ENCODE results near the gene ACTR3. TPM values are rescaled to one million over a fixed set of nuclear protein-coding genes. Genes with fewer than 3 reads are reported as not detected.
"Not testable (repeated sequence)": the region's sequence is repeated elsewhere in the genome, so short reads cannot be mapped to it uniquely, and the experiment has no call there.

ACTR3 gene
- polyA plus RNA-seq (ENCODE audit: insufficient read length in 3 of 3), result 100 to 1,000 TPM; 156 to 176 (median 170) TPM
- long read RNA-seq, donor 1, full-length matches to known transcripts, result 14 of 29 reads
- long read RNA-seq, donor 1, partial matches to known transcripts, result 15 of 29 reads
- long read RNA-seq, donor 1, other reads (novel, unspliced or antisense), result 0 of 29 reads
- long read RNA-seq, donor 2, full-length matches to known transcripts, result 15 of 42 reads
- long read RNA-seq, donor 2, partial matches to known transcripts, result 27 of 42 reads
- long read RNA-seq, donor 2, other reads (novel, unspliced or antisense), result 0 of 42 reads
- long read RNA-seq, donor 3, full-length matches to known transcripts, result 41 of 66 reads
- long read RNA-seq, donor 3, partial matches to known transcripts, result 25 of 66 reads
- long read RNA-seq, donor 3, other reads (novel, unspliced or antisense), result 0 of 66 reads
- long read RNA-seq, donor 4, full-length matches to known transcripts, result 23 of 41 reads
- long read RNA-seq, donor 4, partial matches to known transcripts, result 18 of 41 reads
- long read RNA-seq, donor 4, other reads (novel, unspliced or antisense), result 0 of 41 reads
- long read RNA-seq, donor 5, result 0 reads
- long read RNA-seq, donor 6, full-length matches to known transcripts, result 24 of 35 reads
- long read RNA-seq, donor 6, partial matches to known transcripts, result 11 of 35 reads
- long read RNA-seq, donor 6, other reads (novel, unspliced or antisense), result 0 of 35 reads
- long read RNA-seq, donor 7, full-length matches to known transcripts, result 36 of 77 reads
- long read RNA-seq, donor 7, partial matches to known transcripts, result 41 of 77 reads
- long read RNA-seq, donor 7, other reads (novel, unspliced or antisense), result 0 of 77 reads
- long read RNA-seq, donor 8, full-length matches to known transcripts, result 35 of 82 reads
- long read RNA-seq, donor 8, partial matches to known transcripts, result 47 of 82 reads
- long read RNA-seq, donor 8, other reads (novel, unspliced or antisense), result 0 of 82 reads
- long read RNA-seq, donor 9, full-length matches to known transcripts, result 41 of 54 reads
- long read RNA-seq, donor 9, partial matches to known transcripts, result 13 of 54 reads
- long read RNA-seq, donor 9, other reads (novel, unspliced or antisense), result 0 of 54 reads
- long read RNA-seq, donor 10, full-length matches to known transcripts, result 29 of 59 reads
- long read RNA-seq, donor 10, partial matches to known transcripts, result 30 of 59 reads
- long read RNA-seq, donor 10, other reads (novel, unspliced or antisense), result 0 of 59 reads
- long read RNA-seq, donor 11, full-length matches to known transcripts, result 23 of 38 reads
- long read RNA-seq, donor 11, partial matches to known transcripts, result 15 of 38 reads
- long read RNA-seq, donor 11, other reads (novel, unspliced or antisense), result 0 of 38 reads
- long read RNA-seq, donor 12, full-length matches to known transcripts, result 9 of 14 reads
- long read RNA-seq, donor 12, partial matches to known transcripts, result 5 of 14 reads
- long read RNA-seq, donor 12, other reads (novel, unspliced or antisense), result 0 of 14 reads
- long read RNA-seq, donor 13, full-length matches to known transcripts, result 43 of 94 reads
- long read RNA-seq, donor 13, partial matches to known transcripts, result 51 of 94 reads
- long read RNA-seq, donor 13, other reads (novel, unspliced or antisense), result 0 of 94 reads
- long read RNA-seq, donor 14, full-length matches to known transcripts, result 27 of 49 reads
- long read RNA-seq, donor 14, partial matches to known transcripts, result 22 of 49 reads
- long read RNA-seq, donor 14, other reads (novel, unspliced or antisense), result 0 of 49 reads
- long read RNA-seq, donor 15, full-length matches to known transcripts, result 15 of 21 reads
- long read RNA-seq, donor 15, partial matches to known transcripts, result 6 of 21 reads
- long read RNA-seq, donor 15, other reads (novel, unspliced or antisense), result 0 of 21 reads
- long read RNA-seq, donor 16, full-length matches to known transcripts, result 80 of 174 reads
- long read RNA-seq, donor 16, partial matches to known transcripts, result 94 of 174 reads
- long read RNA-seq, donor 16, other reads (novel, unspliced or antisense), result 0 of 174 reads

DNA sequence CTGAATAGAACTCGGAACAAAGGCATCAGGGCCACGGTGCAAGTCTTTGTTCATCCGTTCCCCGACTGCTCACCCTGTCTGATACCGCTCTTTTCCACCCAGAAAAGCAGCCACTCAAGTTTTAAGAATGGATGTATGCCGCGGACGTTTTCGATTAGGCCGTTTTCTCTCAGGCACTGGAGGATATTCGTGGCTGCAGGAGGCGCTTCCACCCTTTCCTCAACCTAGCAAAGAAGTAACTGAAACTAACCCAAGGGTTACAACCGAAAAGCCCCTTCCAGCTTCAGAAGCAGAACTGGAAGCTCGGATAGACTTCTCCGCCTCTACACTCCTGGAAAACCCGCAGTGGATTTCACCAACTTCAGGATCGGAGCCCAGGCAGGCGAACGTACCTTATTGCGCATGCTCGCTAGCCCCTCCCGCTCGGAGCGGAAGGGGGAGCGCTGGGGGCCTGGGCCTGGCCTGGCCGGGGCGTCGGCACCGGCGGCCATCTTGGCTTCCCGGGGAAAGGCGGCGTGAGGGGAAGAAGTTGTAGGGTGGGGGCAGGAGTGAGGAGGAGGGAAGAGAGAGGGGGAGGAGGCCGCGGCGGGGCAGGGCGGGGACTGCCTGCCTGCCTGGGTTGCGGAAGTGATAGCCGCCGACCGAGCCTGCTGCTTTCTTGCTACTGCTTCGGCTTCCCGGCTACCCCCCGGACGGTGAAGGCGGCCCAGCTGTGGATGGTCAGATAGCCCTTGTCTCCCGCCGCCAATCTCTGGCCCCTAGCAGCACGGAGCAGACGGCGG is at the start of gene ACTR3:
Gene ACTR3 (plus strand): TSS at position 619 of the 782 bp plus-strand sequence. CDS start 191 bp downstream, outside the sequence.
- DNase-seq (ENCODE audit: extremely low read depth in 1 of 11, low read depth in 9 of 11, low spot score in 4 of 11), result peak; percentile 98 to 100 (median 99)

DNA sequence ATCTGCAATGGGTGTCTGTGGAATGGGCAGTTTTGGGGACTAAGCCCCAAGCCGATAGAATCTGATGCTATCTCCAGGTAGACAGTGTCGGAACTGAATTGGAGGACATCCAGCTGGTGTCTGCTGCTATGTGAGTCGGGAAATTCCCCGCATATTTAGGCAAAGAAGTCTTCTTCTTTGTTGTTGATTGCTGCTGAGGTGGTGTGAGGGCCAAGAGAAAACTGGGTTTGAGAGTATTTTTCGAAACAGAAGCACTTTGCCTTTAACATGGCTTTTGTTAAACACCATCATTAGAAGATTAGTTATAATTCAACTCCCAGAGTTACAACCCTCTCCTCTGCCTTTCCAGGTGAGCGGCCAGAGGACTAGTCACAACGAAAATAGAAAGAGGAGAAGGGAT is 49.4 kb upstream of the ACTR3 start:
- no peak for DNase-seq (ENCODE audit: extremely low read depth in 1 of 11, low read depth in 9 of 11, low spot score in 4 of 11)

DNA sequence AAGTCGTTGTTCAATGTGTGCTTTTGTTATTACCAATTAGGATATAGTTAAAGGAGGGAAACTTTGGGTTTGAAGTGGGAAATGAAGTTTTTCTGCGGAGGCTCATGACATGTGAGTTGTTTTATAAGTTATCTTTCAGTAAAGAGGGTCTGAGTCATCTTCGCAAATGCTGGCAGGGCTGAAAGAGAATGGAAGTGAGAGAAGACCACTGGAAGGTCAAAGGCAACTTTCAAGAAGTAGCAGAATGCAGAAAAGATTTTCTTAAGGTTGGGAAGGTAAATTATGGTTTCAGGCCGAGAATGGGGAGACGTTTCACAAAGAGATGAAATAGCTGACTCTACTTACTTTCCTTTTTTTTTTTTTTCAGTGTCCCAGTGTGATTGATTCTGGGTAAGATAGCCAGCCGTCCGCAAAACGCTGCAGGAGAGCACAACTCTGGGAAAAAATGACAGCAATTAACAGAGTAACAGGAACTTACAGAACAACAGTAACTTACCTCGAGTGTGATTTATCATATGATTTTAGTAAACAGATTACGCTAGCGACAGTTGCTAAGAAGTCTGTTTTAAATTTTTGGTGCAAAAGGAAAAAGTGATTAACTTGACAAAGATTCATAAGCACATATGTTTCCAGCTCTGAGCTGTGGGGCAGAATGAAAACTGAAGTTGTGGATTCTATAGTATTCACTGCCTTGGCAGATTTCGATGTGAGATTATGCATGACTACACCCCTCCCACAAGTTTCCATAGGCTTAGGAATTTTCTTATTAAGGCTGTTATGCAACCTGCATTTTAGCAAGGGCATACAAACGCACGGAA is 46.8 kb upstream of the ACTR3 start:
- peak in 1 of 11 donors; percentile 46 for DNase-seq (ENCODE audit: extremely low read depth in 1 of 11, low read depth in 9 of 11, low spot score in 4 of 11)

DNA sequence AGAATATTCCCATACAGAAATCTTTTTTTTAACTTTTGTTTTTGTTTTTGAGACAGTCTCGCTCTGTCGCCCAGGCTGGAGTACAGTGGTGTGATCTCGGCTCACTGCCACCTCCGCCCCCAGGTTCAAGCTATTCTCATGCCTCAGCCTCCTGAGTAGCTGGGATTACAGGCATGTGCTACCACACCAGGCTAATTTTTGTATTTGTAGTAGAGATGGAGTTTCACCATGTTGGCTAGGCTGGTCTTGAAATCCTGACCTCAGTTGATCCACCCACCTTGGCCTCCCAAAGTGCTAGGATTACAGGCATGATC is 46.2 kb upstream of the ACTR3 start:
- not testable (repeated sequence) for DNase-seq (ENCODE audit: extremely low read depth in 1 of 11, low read depth in 9 of 11, low spot score in 4 of 11)

DNA sequence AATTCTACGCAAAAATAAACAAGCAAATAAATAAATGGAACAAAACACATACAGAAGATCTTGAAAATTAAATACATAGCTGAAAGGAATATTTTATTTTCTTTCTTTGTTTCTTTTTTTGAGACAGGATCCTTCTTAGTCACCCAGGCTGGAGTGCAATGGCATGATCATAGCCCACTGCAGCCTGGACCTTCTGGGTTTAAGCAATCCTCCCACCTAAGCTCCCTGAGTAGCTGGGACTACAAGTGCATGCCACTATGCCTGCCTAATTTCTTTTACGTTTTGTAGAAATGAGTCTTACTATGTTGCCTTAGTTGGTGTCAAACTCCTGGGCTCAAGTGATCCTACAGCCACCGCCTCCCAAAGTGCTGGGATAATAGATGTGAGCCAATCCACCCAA is 44.6 kb upstream of the ACTR3 start:
- DNase-seq (ENCODE audit: extremely low read depth in 1 of 11, low read depth in 9 of 11, low spot score in 4 of 11), result no peak

DNA sequence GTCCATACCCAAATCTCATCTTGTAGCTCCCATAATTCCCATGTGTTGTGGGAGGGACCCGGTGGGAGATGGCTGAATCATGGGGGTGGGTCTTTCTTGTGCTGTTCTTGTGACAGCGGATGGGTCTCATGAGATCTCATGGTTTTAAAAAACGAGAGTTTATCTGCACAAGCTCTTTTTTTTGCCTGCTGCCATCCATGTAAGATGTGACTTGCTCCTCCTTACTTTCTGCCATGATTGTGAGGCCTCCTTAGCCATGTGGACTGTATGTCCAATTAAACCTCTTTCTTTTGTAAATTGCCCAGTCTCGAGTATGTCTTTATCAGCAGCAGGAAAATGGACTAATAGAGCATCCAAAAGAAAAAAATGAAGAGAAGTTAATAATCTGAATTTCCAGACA is 44.1 kb upstream of the ACTR3 start:
- DNase-seq (ENCODE audit: extremely low read depth in 1 of 11, low read depth in 9 of 11, low spot score in 4 of 11), result not testable (repeated sequence)

DNA sequence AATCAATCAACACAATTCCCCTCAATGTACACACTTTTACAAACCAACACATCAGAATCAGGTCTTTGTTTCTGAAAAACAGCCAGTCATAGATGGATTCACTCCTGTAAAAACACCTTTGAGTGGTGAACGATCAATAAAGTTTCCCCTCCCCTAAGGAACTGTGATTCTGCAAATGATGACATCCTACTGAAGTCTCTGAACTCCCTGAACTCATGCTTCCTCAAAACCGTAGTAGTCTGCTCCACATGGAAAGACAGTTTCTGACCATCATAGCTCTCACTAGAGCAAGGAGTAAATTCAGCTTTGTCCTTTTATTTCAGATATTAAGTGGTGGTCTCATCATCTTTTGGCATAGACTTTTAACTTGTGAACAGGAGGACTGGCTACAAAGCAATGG is 43.5 kb upstream of the ACTR3 start:
- DNase-seq (ENCODE audit: extremely low read depth in 1 of 11, low read depth in 9 of 11, low spot score in 4 of 11), result no peak

DNA sequence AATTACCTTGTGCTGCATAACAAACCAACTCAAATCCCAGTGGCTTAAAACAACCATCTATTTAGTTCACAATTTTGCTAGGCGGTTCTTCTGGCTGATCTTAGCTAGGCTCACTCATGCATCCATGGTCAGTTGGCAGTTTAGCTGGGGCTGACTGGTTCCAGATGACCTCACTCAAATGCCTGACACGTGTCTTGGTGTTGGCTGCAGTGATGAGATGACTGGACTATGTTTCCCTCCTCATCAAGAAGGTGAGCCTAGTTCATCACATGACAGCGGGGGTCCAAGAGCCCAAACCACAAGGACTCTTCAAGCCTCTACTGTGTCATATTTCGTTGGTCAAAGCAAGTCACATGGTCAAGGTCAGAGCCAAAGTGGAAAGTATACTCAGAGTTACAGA is 42.7 kb upstream of the ACTR3 start:
- no peak for DNase-seq (ENCODE audit: extremely low read depth in 1 of 11, low read depth in 9 of 11, low spot score in 4 of 11)

DNA sequence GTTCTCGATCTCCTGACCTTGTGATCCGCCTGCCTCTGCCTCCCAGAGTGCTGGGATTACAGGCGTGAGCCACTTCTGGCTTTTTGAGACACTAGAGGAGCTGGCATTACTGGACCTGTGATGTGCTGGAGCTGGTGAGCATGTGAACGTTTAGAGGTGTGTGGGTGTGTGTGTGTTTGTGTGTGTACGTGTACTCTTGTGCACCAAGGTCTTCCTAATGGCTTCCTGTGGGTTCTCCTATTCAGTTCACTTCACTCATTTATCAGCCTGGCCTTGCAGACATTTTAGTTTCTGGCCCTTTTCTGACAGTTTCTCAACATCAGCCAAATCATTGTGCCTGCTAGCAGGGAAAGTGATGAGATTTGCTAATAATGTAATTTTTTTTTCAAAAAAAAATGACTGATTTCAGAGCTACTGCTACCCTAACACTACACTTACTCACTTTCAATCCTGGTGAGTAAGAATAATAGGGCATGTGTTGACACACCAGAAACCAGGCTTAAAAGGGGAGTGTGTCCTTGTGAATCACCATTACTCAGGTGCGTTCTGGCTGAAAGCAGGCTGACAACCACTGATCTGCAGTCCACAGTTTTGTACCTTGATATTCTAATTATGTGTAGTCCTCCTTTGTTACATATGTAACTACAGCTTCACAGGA is 41.0 kb upstream of the ACTR3 start:
- DNase-seq (ENCODE audit: extremely low read depth in 1 of 11, low read depth in 9 of 11, low spot score in 4 of 11), result no peak

DNA sequence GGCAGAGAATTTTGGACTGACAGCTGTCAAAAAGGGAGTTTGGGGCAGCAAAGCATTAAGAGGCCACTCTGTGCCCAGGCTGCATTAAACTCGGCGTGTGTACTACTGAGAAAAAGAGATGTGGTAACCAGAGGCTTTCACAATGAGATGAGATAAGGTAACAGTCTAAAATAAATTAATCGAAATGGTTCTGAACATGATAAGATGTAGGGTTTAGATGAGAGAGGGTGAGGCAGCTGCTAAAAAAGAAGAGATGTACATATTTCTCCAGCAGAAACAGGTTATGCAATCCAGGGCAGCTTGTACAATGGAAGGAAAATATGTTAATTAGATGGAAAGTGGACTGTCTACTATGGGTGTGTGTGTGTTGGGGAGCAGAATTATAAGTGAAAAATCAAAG is 39.2 kb upstream of the ACTR3 start:
- DNase-seq (ENCODE audit: extremely low read depth in 1 of 11, low read depth in 9 of 11, low spot score in 4 of 11), result no peak

DNA sequence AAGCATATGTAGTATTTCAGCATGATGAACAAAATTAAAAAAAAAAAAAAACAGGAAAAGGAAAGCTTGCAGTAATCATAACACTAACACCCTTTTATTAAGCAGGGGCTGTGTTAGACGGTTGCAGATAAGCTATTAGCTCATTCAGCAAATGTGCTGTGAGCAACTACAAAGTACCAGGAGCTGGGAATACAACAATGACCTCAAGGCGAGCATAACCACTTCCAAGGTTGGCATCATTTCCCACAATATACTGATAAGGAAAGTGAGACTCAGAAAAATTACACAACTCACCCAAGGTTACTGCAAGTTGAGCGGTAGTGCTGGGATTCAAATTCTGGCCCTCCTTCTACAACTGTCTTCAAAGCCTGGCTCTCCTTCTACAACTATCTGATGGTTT is 38.2 kb upstream of the ACTR3 start:
- no peak for DNase-seq (ENCODE audit: extremely low read depth in 1 of 11, low read depth in 9 of 11, low spot score in 4 of 11)

DNA sequence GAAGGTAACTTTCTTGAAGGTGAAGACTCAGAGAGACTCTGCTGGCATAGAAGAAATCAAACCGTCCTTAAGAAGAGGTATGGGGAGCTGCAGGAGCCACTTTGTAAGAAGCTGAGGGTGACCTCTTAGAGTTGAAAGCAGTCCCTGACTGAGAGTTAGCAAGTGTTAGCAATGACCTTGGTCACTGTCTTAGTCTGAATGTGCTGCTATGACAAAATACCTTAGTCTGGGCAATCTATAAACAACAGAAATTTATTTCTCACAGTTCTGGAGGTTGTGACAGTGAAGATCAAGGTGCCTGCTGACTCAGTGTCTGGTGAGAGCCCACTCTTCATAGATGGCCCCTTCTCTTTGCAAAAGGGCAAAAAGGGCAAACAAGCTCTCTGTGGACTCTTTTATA is 35.7 kb upstream of the ACTR3 start:
- DNase-seq (ENCODE audit: extremely low read depth in 1 of 11, low read depth in 9 of 11, low spot score in 4 of 11), result no peak

DNA sequence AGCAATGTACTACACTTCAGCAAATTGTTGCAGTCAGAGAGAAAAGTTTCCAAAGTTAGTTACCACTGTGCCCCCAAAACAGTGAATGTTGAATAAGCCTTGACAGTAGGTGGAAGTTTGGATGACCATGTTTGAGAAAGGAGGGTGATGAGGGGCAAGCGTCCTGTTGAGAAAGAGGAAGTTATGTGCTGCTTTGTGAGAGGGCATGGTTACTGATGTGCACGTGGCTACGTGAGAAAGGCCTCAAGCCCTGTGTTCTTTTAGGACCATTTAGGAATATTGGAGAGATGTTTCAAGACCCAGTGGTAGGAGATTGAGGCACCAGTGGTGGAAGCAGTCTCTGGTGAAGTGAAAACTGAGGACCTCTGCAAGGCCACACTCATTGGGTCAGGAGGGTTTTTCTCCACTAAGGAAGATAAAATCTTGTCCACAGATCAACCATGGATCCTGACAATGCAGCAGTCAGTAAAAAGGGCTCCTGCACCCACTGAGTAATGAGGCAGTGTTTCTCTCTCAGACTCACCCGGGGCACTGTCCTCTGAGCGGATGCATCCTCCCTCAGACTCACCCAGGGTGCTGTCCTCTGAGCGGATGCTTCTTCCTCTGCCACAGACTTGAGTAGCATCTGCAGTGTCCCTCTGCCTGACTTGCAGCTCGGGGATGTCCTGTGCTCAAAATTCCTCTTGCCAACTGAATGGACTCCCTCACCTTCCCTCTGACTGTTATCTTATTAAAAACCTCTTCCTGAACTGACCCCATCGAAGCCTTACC is 34.7 kb upstream of the ACTR3 start:
- DNase-seq (ENCODE audit: extremely low read depth in 1 of 11, low read depth in 9 of 11, low spot score in 4 of 11), result no peak

DNA sequence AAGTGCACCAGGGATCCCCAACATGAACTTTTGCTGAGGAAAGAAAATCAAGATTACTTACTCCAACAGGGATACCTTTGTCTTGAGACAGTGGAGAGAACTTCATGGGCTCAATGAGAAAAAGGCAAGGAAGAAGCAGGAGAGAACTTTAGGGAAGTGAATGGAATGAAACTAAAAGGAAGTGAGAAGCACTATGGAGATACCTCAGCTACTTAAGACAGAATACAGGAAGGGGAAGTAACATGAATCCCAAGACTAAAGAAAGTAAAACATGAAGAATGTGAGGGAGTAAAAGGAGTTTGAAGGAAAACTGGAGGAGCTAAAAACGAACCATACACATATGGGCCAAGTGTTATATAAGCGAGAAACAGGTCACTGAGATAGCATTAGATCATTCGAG is 32.4 kb upstream of the ACTR3 start:
- DNase-seq (ENCODE audit: extremely low read depth in 1 of 11, low read depth in 9 of 11, low spot score in 4 of 11), result no peak

DNA sequence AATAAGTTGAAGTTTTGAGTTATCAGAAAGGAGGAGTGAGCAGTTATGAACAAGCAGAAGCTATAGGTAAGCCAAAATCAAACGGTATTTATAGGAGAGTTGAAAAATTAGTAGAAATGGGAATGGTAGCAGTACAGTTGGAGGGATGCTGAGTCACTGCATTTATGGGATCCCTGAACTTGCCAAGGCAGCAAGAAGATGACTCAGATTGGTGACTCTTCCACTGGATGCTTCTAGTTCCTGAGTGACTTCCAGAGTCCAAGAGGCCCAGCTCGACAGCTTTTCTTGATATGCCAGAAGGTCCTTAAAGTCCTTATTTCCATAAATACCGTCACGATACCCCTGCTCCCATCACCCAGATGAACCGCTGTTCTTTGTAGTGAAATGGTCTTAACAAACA is 31.1 kb upstream of the ACTR3 start:
- no peak for DNase-seq (ENCODE audit: extremely low read depth in 1 of 11, low read depth in 9 of 11, low spot score in 4 of 11)
